Peyer's patch (tissue), 4 donors: Measurements from ENCODE around the gene DERA.

ENCODE experiments used
- POLR2A ChIP-seq, 2 donors: fragments of 450-650 bp; IDR thresholded peaks; one replicate each; pipeline ENCODE4 v1.5.1; 2017; ENCODE audit warnings: antibody characterized with exemption in 2 of 2, mild to moderate bottlenecking in 2 of 2, moderate library complexity in 2 of 2
- TF ChIP-seq, protein P1 (sequence below), 6 experiments: fragments of 450-650 bp in 4 of 6; fragments of 200-600 bp in 2 of 6; sonication (generic) in 1 of 6; IDR thresholded peaks; one replicate each; pipeline ENCODE4 v1.5.1; 2017 to 2019; ENCODE audit warnings: antibody characterized with exemption in 6 of 6, mild to moderate bottlenecking in 3 of 6, moderate library complexity in 1 of 6

GRCh38 chr12:15997910-15998309 is 86.8 kb downstream of the DERA start:
- TF ChIP-seq, protein P1, sequence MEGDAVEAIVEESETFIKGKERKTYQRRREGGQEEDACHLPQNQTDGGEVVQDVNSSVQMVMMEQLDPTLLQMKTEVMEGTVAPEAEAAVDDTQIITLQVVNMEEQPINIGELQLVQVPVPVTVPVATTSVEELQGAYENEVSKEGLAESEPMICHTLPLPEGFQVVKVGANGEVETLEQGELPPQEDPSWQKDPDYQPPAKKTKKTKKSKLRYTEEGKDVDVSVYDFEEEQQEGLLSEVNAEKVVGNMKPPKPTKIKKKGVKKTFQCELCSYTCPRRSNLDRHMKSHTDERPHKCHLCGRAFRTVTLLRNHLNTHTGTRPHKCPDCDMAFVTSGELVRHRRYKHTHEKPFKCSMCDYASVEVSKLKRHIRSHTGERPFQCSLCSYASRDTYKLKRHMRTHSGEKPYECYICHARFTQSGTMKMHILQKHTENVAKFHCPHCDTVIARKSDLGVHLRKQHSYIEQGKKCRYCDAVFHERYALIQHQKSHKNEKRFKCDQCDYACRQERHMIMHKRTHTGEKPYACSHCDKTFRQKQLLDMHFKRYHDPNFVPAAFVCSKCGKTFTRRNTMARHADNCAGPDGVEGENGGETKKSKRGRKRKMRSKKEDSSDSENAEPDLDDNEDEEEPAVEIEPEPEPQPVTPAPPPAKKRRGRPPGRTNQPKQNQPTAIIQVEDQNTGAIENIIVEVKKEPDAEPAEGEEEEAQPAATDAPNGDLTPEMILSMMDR (IDR thresholded peaks at IDR 0.05), result no peak
- no peak for TF ChIP-seq POLR2A (IDR thresholded peaks at IDR 0.05)
